H1 (cell line): Measurements from ENCODE around the gene SEMA3G. TPM values are rescaled to one million over a fixed set of nuclear protein-coding genes. Genes with fewer than 3 reads are reported as not detected.

Experiments
- CTCF ChIA-PET: fragments of 300-600 bp; sonication (Branson Sonifier 250); formaldehyde crosslinking; loops from one replicate; lab custom pipeline; 2021; ENCODE audit not compliant: partially characterized antibody; lab: Charles Lee
- POLR2A ChIA-PET: fragments of 300-600 bp; sonication (Branson Sonifier 250); formaldehyde crosslinking; loops from one replicate; lab custom pipeline; 2021; ENCODE audit warnings: inconsistent platforms; ENCODE audit not compliant: partially characterized antibody; lab: Charles Lee
- DNase-seq, 2 experiments: peaks; one replicate each; pipeline versions ENCODE4 v3.0.0 to v3.0.0-alpha.2; 2010 to 2022; ENCODE audit warnings: low spot score in 2 of 2, low read depth in 1 of 2, mixed read lengths in 1 of 2
- FAIRE-seq: peaks from 2 replicates; lab custom pipeline; 2011; peaks lifted over from hg19 to GRCh38; lab: Jason Lieb, UNC
- H2AFZ ChIP-seq: 2 replicates; pipeline ENCODE4 v1.8.1; 2012; ENCODE audit warnings: low read length, inconsistent platforms
- H2AK5ac ChIP-seq: 2 replicates; pipeline ENCODE4 v1.6.1; 2013; ENCODE audit warnings: low read depth, low read length
- H2BK120ac ChIP-seq: replicated peaks from 2 replicates; pipeline ENCODE3; 2013; ENCODE audit warnings: low read depth, low read length, inconsistent platforms
- H2BK12ac ChIP-seq: 2 replicates; pipeline ENCODE4 v1.6.1; 2013; ENCODE audit warnings: low read depth, low read length
- H2BK15ac ChIP-seq: 2 replicates; pipeline ENCODE4 v1.6.1; 2013; ENCODE audit warnings: low read length
- H2BK20ac ChIP-seq: 2 replicates; pipeline ENCODE4 v1.6.1; 2013; ENCODE audit warnings: low read length
- H2BK5ac ChIP-seq: 2 replicates; pipeline ENCODE4 v1.6.1; 2013; ENCODE audit warnings: low read depth, low read length
- H3K14ac ChIP-seq: 2 replicates; pipeline ENCODE4 v1.6.1; 2013; ENCODE audit warnings: inconsistent platforms; ENCODE audit not compliant: insufficient read length
- H3K18ac ChIP-seq: 2 replicates; pipeline ENCODE4 v1.6.1; 2013; ENCODE audit warnings: low read length; ENCODE audit errors: extremely low read depth
- H3K23ac ChIP-seq: 2 replicates; pipeline ENCODE4 v1.6.1; 2013; ENCODE audit warnings: inconsistent platforms; ENCODE audit not compliant: insufficient read length
- H3K23me2 ChIP-seq: 2 replicates; pipeline ENCODE4 v1.6.1; 2013; ENCODE audit warnings: low read depth, low read length
- H3K27ac ChIP-seq: 2 replicates; pipeline ENCODE4 v1.6.1; 2011; ENCODE audit warnings: low read depth, low read length, inconsistent platforms
- H3K27me3 ChIP-seq, 4 experiments: replicated peaks in 1 of 4; 1 replicate in 1 of 4; 2 replicates in 3 of 4; pipeline versions ENCODE4 v1.6.1 to v1.8.1; 2011 to 2013; ENCODE audit warnings: low read length in 3 of 4, mild to moderate bottlenecking in 3 of 4, inconsistent platforms in 2 of 4, mixed read lengths in 2 of 4, moderate library complexity in 1 of 4; ENCODE audit not compliant: control insufficient read depth in 3 of 4, insufficient read depth in 3 of 4; ENCODE audit errors: extremely low read depth in 1 of 4
- H3K36me3 ChIP-seq, 4 experiments: 2 replicates each; pipeline versions ENCODE4 v1.6.1 to v1.8.1; 2011 to 2013; ENCODE audit warnings: mild to moderate bottlenecking in 4 of 4, low read length in 3 of 4, moderate library complexity in 2 of 4, control low read depth in 1 of 4, inconsistent platforms in 1 of 4; ENCODE audit not compliant: insufficient read depth in 4 of 4, control insufficient read depth in 2 of 4
- H3K4ac ChIP-seq: replicated peaks from 2 replicates; pipeline ENCODE3; 2013; ENCODE audit warnings: low read length, low read depth, mixed read lengths, inconsistent platforms; ENCODE audit not compliant: insufficient read length
- H3K4me1 ChIP-seq, 4 experiments: replicated peaks in 1 of 4; 1 replicate in 1 of 4; 2 replicates in 3 of 4; pipeline versions ENCODE4 v1.6.1 to v1.8.1; 2011 to 2013; ENCODE audit warnings: low read length in 3 of 4, inconsistent platforms in 2 of 4, mixed read lengths in 1 of 4; ENCODE audit not compliant: insufficient read depth in 4 of 4, control insufficient read depth in 3 of 4
- H3K4me2 ChIP-seq, 2 experiments: 2 replicates each; pipeline versions ENCODE4 v1.6.1 to v1.8.1; 2011 to 2013; ENCODE audit warnings: low read depth in 2 of 2, low read length in 2 of 2, control low read depth in 1 of 2, inconsistent platforms in 1 of 2, mild to moderate bottlenecking in 1 of 2; ENCODE audit not compliant: insufficient read depth in 1 of 2
- H3K4me3 ChIP-seq, 4 experiments: fragments of 200-600, 300-600 bp in 1 of 4; sonication (generic), shearing (Covaris generic), sonication (Bioruptor Twin) in 1 of 4; 2 replicates each; pipeline versions ENCODE4 v1.5.1 to v1.8.1; 2011 to 2016; ENCODE audit warnings: low read length in 4 of 4, low read depth in 3 of 4, control low read depth in 2 of 4, inconsistent platforms in 2 of 4, mild to moderate bottlenecking in 2 of 4, mixed read lengths in 1 of 4, moderate library complexity in 1 of 4; ENCODE audit not compliant: insufficient read depth in 2 of 4; ENCODE audit errors: extremely low read depth in 1 of 4
- H3K56ac ChIP-seq: replicated peaks from 2 replicates; pipeline ENCODE3; 2013; ENCODE audit warnings: low read depth, mild to moderate bottlenecking, mixed read lengths, low read length, inconsistent platforms; ENCODE audit not compliant: insufficient read length
- H3K79me1 ChIP-seq: 2 replicates; pipeline ENCODE4 v1.6.1; 2013; ENCODE audit warnings: low read depth, low read length, control low read depth
- H3K79me2 ChIP-seq, 2 experiments: 2 replicates each; pipeline versions ENCODE4 v1.6.1 to v1.8.1; 2012 to 2013; ENCODE audit warnings: low read length in 2 of 2, mild to moderate bottlenecking in 2 of 2, inconsistent platforms in 1 of 2; ENCODE audit not compliant: insufficient read depth in 2 of 2, control insufficient read depth in 1 of 2
- H3K9ac ChIP-seq, 4 experiments: replicated peaks in 1 of 4; 1 replicate in 1 of 4; 2 replicates in 3 of 4; pipeline versions ENCODE4 v1.6.1 to v1.8.1; 2011 to 2013; ENCODE audit warnings: low read depth in 3 of 4, low read length in 3 of 4, control low read depth in 2 of 4, mild to moderate bottlenecking in 2 of 4, moderate library complexity in 2 of 4, inconsistent platforms in 1 of 4; ENCODE audit errors: extremely low read depth in 1 of 4
- H3K9me3 ChIP-seq, 2 experiments: 2 replicates each; pipeline versions ENCODE4 v1.6.1 to v1.8.1; 2012 to 2013; ENCODE audit warnings: mild to moderate bottlenecking in 2 of 2, moderate library complexity in 2 of 2, control low read depth in 1 of 2, inconsistent platforms in 1 of 2, low read depth in 1 of 2, low read length in 1 of 2, mixed read lengths in 1 of 2; ENCODE audit not compliant: insufficient read depth in 2 of 2
- H4K20me1 ChIP-seq, 2 experiments: replicated peaks in 1 of 2; 2 replicates each; pipeline versions ENCODE3 to v1.8.1; 2011 to 2013; ENCODE audit warnings: inconsistent platforms in 2 of 2, low read length in 2 of 2, mild to moderate bottlenecking in 1 of 2; ENCODE audit not compliant: insufficient read depth in 2 of 2, control insufficient read depth in 1 of 2
- H4K5ac ChIP-seq: 2 replicates; pipeline ENCODE4 v1.6.1; 2013; ENCODE audit warnings: low read length, low read depth, mixed read lengths, inconsistent platforms; ENCODE audit not compliant: insufficient read length
- H4K8ac ChIP-seq: 2 replicates; pipeline ENCODE4 v1.8.0; 2013; ENCODE audit warnings: mild to moderate bottlenecking, moderate library complexity, low read length, inconsistent platforms; ENCODE audit not compliant: insufficient read depth; ENCODE audit errors: extremely low read depth
- H4K91ac ChIP-seq: replicated peaks from 2 replicates; pipeline ENCODE3; 2013; ENCODE audit warnings: low read length, mixed read lengths, inconsistent platforms; ENCODE audit not compliant: insufficient read length
- ATF3 ChIP-seq: IDR thresholded peaks from 2 replicates; pipeline ENCODE4 v1.6.1; 2011; ENCODE audit warnings: low read depth, mild to moderate bottlenecking, low read length; ENCODE audit not compliant: insufficient read depth
- CEBPB ChIP-seq: IDR thresholded peaks from 2 replicates; pipeline ENCODE4 v1.6.1; 2012; ENCODE audit warnings: low read depth, low read length
- CHD2 ChIP-seq: IDR thresholded peaks from 2 replicates; pipeline ENCODE4 v1.6.1; 2012; ENCODE audit warnings: low read length, improper control_type of control experiment
- JUND ChIP-seq: IDR thresholded peaks from 2 replicates; pipeline ENCODE4 v1.6.1; 2011; ENCODE audit warnings: mild to moderate bottlenecking, improper control_type of control experiment, low read length
- NANOG ChIP-seq: IDR thresholded peaks from 2 replicates; pipeline ENCODE4 v1.6.1; 2011; ENCODE audit warnings: low read length, low read depth, mild to moderate bottlenecking, inconsistent platforms; ENCODE audit not compliant: insufficient read depth, poor library complexity, severe bottlenecking
- POU5F1 ChIP-seq: IDR thresholded peaks from 2 replicates; pipeline ENCODE4 v1.6.1; 2011; ENCODE audit warnings: low read depth, mild to moderate bottlenecking, low read length, moderate library complexity
- RXRA ChIP-seq: IDR thresholded peaks from 2 replicates; pipeline ENCODE4 v1.6.1; 2011; ENCODE audit warnings: low read depth, mild to moderate bottlenecking, low read length, moderate library complexity; ENCODE audit not compliant: insufficient read depth
- SIX5 ChIP-seq: IDR thresholded peaks from 2 replicates; pipeline ENCODE4 v1.6.1; 2011; ENCODE audit warnings: mild to moderate bottlenecking, low read depth, low read length
- SP4 ChIP-seq: IDR thresholded peaks from 2 replicates; pipeline ENCODE4 v1.6.1; 2012; ENCODE audit warnings: low read length, inconsistent platforms
- YY1 ChIP-seq: IDR thresholded peaks from 2 replicates; pipeline ENCODE4 v1.6.1; 2011; ENCODE audit warnings: low read depth, mild to moderate bottlenecking, low read length
- WGBS, 2 experiments: shearing (Covaris generic) in 1 of 2; methylation state at CpG; one replicate each; pipeline versions ENCODE4 v1.1.6 to v1.1.7; 2013 to 2015; ENCODE audit warnings: low lambda C conversion rate in 2 of 2, mixed read lengths in 2 of 2, inconsistent platforms in 1 of 2, low coverage in 1 of 2, missing lambda C conversion rate in 1 of 2; ENCODE audit not compliant: insufficient replicate concordance in 2 of 2, insufficient coverage in 1 of 2, insufficient read length in 1 of 2; ENCODE audit errors: extremely low coverage in 1 of 2, missing lambda C conversion rate in 1 of 2; 5-methylcytosine and 5-hydroxymethylcytosine counted together
- polyA plus RNA-seq, 7 experiments: library from polyadenylated mRNA; depleted of rRNA in 3 of 7; stranded (reverse) in 5 of 7; unstranded in 2 of 7; fragments of >200 nt in 5 of 7; fragments of 200-250 nt in 2 of 7; gene quantifications; 1 replicate in 5 of 7; 2 replicates in 1 of 7; 4 replicates in 1 of 7; pipeline versions ENCODE4 v1.2.1 to v1.2.3, GENCODE V29; 2011 to 2013; ENCODE audit warnings: missing spikeins in 2 of 7, mixed read lengths in 2 of 7
- total RNA-seq: library from RNA; stranded (reverse); fragmentation: NEBNext Ultra II Directional; extraction: Animal tissue kit (Norgen Biotek cat#: 25700); gene quantifications from 2 replicates; pipeline ENCODE4 v1.2.1, GENCODE V29; 2021
- TF ChIP-seq, protein P1 (sequence below): IDR thresholded peaks from 2 replicates; pipeline ENCODE4 v1.6.1; 2011; ENCODE audit warnings: low read length, improper control_type of control experiment

Gene SEMA3G
- total and polyA plus RNA-seq, 2 of the 8 experiments (the other 6 are each of a cell fraction or from before 2014, with no cell fraction given), result 0.95 to 1.5 TPM

DNA sequence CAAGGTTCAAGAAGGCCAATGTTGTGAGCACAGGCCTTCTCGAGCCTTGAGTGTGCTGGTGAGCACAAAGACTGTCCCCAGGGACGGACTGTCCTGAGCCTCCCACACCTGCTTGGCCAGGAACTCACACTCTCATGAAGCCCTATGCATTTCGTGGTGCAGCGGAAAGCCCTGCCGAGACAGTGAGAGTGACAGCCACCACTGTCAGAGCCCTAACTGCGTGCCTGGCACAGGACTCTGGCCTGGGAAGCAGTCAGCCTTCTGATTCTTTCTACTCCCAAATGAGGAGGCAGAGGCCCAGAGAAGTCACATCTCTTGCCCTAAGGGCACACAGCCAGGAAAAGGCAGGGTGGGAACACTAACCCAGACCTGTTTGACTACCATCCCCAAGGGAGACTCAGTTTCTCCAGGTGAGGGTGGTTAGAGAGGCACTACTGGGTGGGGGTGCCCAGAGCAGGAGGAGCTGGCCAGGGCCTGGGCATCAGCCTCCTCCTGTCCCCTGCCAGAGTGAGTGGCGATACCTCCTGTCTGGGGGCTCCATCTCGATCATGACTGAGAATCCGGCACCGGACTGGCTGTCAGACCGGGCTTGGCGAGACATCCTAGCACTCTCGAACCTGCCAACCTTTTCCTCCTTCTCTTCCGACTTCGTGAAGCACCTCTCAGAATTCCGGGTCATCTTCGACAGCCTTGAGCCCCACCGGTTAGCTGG, 50.8 kb downstream of the SEMA3G start:
- Histone ChIP-seq H4K5ac (no peak overlapping the region), H3K9me3 (no peaks in the 10 kb centered on the region), H3K36me3 (no peaks in the 10 kb centered on the region), H3K14ac (no peak overlapping the region), H3K4me2 (no peak overlapping the region), H3K4me3 (no peak overlapping the region), H3K79me1 (no peaks in the 10 kb centered on the region; the same call in 1 of the 2 replicates), H3K27ac (no peak overlapping the region), H2BK120ac (no peak overlapping the region), H3K27me3 (no peaks in the 10 kb centered on the region), H2BK20ac (no peak overlapping the region), H3K23me2 (no peaks in the 10 kb centered on the region), H3K56ac (no peak overlapping the region), H2BK15ac (no peak overlapping the region), H3K18ac (no peak overlapping the region; the same call in 1 of the 2 replicates), H2AFZ (no peak overlapping the region), H4K8ac (no peak overlapping the region), H3K9ac (no peak overlapping the region; a peak in 1 of 7 replicates), H2BK5ac (no peak overlapping the region), H3K23ac (no peak overlapping the region), H3K79me2 (no peaks in the 10 kb centered on the region), H3K4ac (no peak overlapping the region), H4K20me1 (peaks cover 0 to 3% of the 10 kb centered on the region in 2 experiments), H4K91ac (peak overlapping the region; percentile 57), H3K4me1 (no peaks in the 10 kb centered on the region), H2AK5ac (no peak overlapping the region), H2BK12ac (no peak overlapping the region)
- DNase-seq (no peak), FAIRE-seq (no peak)
- WGBS, 2 experiments, result 90% methylated on average over 14 of the region's 18 CpGs; no CpG with 5 or more reads in 1 of the 2 experiments
- POLR2A ChIA-PET, result interaction anchor here (3.0 kb wide), 1 partner anchor 11 kb away, joined by 23 read pairs; no protein-coding TSS in a partner anchor
- CTCF ChIA-PET, result interaction anchor here (0.7 to 4.6 kb wide), 4 partner anchors 10 to 136 kb away, joined by 3 to 26 read pairs (median 4); no protein-coding TSS in a partner anchor
- no peak for TF ChIP-seq CEBPB
- no peak for TF ChIP-seq JUND
- TF ChIP-seq POU5F1, result no peak
- no peak for TF ChIP-seq SP4
- no peak for TF ChIP-seq NANOG
- no peak for TF ChIP-seq CHD2
- TF ChIP-seq RXRA, result no peak
- no peak for TF ChIP-seq YY1
- TF ChIP-seq, protein P1, sequence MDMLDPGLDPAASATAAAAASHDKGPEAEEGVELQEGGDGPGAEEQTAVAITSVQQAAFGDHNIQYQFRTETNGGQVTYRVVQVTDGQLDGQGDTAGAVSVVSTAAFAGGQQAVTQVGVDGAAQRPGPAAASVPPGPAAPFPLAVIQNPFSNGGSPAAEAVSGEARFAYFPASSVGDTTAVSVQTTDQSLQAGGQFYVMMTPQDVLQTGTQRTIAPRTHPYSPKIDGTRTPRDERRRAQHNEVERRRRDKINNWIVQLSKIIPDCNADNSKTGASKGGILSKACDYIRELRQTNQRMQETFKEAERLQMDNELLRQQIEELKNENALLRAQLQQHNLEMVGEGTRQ, result no peak
- no peak for TF ChIP-seq SIX5
- TF ChIP-seq ATF3, result no peak
